ENCODE measurements around the gene ZNRD2.

Gene ZNRD2

DNA sequence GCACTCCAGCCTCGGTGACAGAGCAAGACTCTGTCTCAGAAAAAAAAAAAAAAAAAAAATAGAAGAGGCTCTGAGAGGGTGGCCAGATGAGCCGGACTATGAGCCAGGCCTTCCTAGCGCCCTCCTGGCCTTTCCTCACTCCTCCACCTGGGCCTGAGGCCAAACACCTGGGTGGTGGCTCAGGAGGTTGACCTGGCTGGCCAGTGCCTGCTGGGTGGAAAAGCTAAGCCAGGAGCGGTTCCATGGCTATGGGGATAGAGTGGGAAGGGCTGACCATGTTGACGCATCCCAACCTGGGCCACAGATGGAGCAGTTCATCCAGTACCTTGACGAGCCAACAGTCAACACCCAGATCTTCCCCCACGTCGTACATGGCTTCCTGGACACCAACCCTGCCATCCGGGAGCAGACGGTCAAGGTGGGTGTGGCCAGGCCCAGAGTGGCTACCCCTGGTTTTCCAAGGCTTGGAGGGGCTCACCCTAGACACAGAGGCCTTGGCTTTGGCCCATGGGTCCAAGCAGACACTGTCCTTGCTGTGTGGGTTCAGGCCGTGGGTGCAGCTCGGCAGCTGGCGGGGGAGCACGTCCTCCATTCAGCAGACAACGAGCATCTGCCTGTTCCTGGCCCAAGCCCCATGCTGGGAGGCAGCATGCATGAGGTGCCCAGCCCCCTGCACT lies 37.8 kb upstream of the ZNRD2 start:
- Mint-ChIP-seq H3K9me3 (no peaks in the 10 kb centered on the region), H3K4me1 (peaks cover 2% of the 10 kb centered on the region), H3K27ac (no peak overlapping the region), H3K27me3 (ENCODE audit: low read depth) (peaks cover 11% of the 10 kb centered on the region), H3K4me3 (no peak overlapping the region), H3K36me3 (ENCODE audit: low read depth) (peaks cover 47% of the 10 kb centered on the region)
- TF ChIP-seq, protein P1, sequence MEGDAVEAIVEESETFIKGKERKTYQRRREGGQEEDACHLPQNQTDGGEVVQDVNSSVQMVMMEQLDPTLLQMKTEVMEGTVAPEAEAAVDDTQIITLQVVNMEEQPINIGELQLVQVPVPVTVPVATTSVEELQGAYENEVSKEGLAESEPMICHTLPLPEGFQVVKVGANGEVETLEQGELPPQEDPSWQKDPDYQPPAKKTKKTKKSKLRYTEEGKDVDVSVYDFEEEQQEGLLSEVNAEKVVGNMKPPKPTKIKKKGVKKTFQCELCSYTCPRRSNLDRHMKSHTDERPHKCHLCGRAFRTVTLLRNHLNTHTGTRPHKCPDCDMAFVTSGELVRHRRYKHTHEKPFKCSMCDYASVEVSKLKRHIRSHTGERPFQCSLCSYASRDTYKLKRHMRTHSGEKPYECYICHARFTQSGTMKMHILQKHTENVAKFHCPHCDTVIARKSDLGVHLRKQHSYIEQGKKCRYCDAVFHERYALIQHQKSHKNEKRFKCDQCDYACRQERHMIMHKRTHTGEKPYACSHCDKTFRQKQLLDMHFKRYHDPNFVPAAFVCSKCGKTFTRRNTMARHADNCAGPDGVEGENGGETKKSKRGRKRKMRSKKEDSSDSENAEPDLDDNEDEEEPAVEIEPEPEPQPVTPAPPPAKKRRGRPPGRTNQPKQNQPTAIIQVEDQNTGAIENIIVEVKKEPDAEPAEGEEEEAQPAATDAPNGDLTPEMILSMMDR (IDR thresholded peaks at IDR 0.05; ENCODE audit: unreplicated experiment in 3 of 3), result no peak

DNA sequence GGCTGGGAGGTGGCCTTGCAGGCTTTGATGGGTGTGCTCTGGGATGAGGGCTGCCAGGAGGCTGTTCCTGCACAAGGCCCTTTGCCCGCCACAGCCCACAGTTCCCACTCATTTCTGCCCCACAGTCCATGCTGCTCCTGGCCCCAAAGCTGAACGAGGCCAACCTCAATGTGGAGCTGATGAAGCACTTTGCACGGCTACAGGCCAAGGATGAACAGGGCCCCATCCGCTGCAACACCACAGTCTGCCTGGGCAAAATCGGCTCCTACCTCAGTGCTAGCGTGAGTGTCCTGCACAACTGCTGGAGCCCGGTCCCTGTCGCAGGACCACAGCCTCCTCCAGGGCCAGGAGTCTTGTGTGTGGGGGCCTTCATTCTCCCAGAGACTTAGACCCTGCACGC lies 35.2 kb upstream of the ZNRD2 start:
- peaks cover 38% of the 10 kb centered on the region for H3K36me3 Mint-ChIP-seq (ENCODE audit: low read depth)

DNA sequence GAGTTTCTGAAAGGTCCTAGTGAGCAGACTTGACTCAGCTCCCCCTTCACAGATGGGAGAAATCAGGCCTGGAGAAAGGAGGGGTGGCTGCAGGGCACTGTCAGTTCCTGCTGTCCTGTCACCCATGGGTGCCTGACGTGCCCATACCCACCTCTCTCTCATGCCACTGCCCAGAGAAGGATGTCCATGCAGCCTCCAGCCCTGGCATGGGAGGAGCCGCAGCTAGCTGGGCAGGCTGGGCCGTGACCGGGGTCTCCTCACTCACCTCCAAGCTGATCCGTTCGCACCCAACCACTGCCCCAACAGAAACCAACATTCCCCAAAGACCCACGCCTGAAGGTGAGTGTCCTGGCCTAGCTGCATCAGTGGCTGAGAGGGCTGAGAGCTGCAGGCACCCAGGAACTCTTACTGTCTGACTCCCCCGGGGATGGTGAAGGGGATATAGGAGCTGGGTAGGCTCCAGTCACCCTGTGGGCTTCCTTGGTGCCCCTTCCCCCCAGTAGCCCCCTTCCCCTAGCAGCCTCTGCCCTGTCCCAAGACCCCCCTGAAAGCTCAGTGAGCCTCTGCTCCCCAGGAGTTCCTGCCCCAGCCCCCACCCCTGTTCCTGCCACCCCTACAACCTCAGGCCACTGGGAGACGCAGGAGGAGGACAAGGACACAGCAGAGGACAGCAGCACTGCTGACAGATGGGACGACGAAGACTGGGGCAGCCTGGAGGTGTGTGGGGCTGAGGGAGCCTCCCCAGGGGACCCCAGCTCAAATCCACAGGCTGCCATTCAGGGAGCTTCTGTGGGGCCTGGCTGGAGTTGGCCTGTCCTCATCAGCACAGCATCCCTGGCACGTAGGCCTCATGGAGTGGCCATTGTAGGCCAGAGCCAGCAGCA lies 33.6 kb upstream of the ZNRD2 start:
- H3K27ac Mint-ChIP-seq, result no peak overlapping the region
- H3K4me3 Mint-ChIP-seq, result no peak overlapping the region
- peaks cover 26% of the 10 kb centered on the region for H3K36me3 Mint-ChIP-seq (ENCODE audit: low read depth)
- no peaks in the 10 kb centered on the region for H3K9me3 Mint-ChIP-seq
- peaks cover 11% of the 10 kb centered on the region for H3K4me1 Mint-ChIP-seq
- peaks cover 13% of the 10 kb centered on the region for H3K27me3 Mint-ChIP-seq (ENCODE audit: low read depth)
- TF ChIP-seq, protein P1 (IDR thresholded peaks at IDR 0.05; ENCODE audit: unreplicated experiment in 3 of 3), result no peak

More for the DNA sequence above, 35.2 kb upstream of the ZNRD2 start:
- Mint-ChIP-seq H3K4me3 (no peak overlapping the region), H3K9me3 (no peaks in the 10 kb centered on the region), H3K4me1 (peaks cover 6% of the 10 kb centered on the region), H3K27ac (no peak overlapping the region), H3K27me3 (ENCODE audit: low read depth) (peaks cover 17% of the 10 kb centered on the region)
- TF ChIP-seq, protein P1 (IDR thresholded peaks at IDR 0.05; ENCODE audit: unreplicated experiment in 3 of 3), result no peak

DNA sequence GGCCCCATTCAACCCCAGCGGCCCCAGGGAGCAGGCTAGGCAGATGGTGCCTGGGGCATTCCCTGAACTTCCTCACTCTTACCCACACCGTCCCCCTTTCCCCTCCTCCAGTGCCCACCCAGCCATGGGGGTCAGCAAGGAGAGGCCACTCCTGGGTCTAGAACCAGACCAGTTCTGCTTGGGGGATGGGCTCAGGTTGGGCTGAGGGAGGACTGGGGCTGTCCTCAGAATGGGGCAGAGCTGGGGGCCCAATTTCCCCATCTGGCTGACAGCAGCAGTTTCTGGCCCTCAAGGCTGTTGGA lies 33.0 kb upstream of the ZNRD2 start:
- H3K9me3 Mint-ChIP-seq, result no peaks in the 10 kb centered on the region
- H3K4me1 Mint-ChIP-seq, result peaks cover 16% of the 10 kb centered on the region
- peaks cover 17% of the 10 kb centered on the region for H3K27me3 Mint-ChIP-seq (ENCODE audit: low read depth)
- no peak overlapping the region for H3K27ac Mint-ChIP-seq
- TF ChIP-seq, protein P1 (IDR thresholded peaks at IDR 0.05; ENCODE audit: unreplicated experiment in 3 of 3), result no peak
- peak overlapping the region; percentile 26 to 43 (median 34) for H3K4me3 Mint-ChIP-seq
- H3K36me3 Mint-ChIP-seq (ENCODE audit: low read depth), result peaks cover 27% of the 10 kb centered on the region

DNA sequence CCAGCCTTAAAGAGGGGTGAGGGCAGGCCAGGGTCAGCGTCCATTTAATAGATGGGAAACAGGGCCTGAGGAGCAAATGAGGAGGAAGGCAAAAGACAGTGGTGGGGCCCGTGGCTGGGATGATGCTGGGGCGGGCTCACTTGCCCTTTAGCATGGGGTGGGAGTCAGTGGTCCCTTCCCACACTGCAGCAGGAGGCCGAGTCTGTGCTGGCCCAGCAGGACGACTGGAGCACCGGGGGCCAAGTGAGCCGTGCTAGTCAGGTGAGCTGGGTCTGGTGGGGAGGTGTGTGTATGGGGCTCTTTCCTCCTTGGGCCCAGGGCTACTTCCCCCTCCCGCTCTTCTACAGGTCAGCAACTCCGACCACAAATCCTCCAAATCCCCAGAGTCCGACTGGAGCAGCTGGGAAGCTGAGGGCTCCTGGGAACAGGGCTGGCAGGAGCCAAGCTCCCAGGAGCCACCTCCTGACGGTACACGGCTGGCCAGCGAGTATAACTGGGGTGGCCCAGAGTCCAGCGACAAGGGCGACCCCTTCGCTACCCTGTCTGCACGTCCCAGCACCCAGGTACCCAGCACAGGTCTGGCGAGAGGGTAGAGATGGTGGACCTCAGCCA lies 32.6 kb upstream of the ZNRD2 start:
- peaks cover 16% of the 10 kb centered on the region for H3K4me1 Mint-ChIP-seq

More for the DNA sequence above, 32.6 kb upstream of the ZNRD2 start:
- H3K4me3 Mint-ChIP-seq, result peak overlapping the region; percentile 26 to 43 (median 34)
- peaks cover 30% of the 10 kb centered on the region for H3K36me3 Mint-ChIP-seq (ENCODE audit: low read depth)
- peaks cover 17% of the 10 kb centered on the region for H3K27me3 Mint-ChIP-seq (ENCODE audit: low read depth)
- TF ChIP-seq, protein P1 (IDR thresholded peaks at IDR 0.05; ENCODE audit: unreplicated experiment in 3 of 3), result no peak
- H3K9me3 Mint-ChIP-seq, result no peaks in the 10 kb centered on the region
- H3K27ac Mint-ChIP-seq, result no peak overlapping the region
